Measurements from ENCODE around the gene TRIP10. TPM values are rescaled to one million over a fixed set of nuclear protein-coding genes. Genes with fewer than 3 reads are reported as not detected.

Gene TRIP10
- polyA plus RNA-seq, 1 donor from 2014 or later = 0.76 TPM

- H3K36me3 ChIP-seq (ENCODE audit: insufficient read depth, low read length) = no peaks in the 10 kb centered on the region
- H3K9me3 ChIP-seq (ENCODE audit: low read length) = no peaks in the 10 kb centered on the region
- H3K79me2 ChIP-seq (replicated peaks; ENCODE audit: insufficient read depth, low read length) = no peaks in the 10 kb centered on the region
- H3K9me2 ChIP-seq (ENCODE audit: insufficient read depth, low read length) = no peaks in the 10 kb centered on the region
- no peak for TF ChIP-seq MXI1 (conservative IDR thresholded peaks at IDR 0.05; ENCODE audit: poor library complexity, severe bottlenecking)
- no peak for TF ChIP-seq SMC3 (conservative IDR thresholded peaks at IDR 0.05; ENCODE audit: poor library complexity)
- no peak for TF ChIP-seq POLR2AphosphoS5 (IDR thresholded peaks at IDR 0.05)
- TF ChIP-seq, protein P1, sequence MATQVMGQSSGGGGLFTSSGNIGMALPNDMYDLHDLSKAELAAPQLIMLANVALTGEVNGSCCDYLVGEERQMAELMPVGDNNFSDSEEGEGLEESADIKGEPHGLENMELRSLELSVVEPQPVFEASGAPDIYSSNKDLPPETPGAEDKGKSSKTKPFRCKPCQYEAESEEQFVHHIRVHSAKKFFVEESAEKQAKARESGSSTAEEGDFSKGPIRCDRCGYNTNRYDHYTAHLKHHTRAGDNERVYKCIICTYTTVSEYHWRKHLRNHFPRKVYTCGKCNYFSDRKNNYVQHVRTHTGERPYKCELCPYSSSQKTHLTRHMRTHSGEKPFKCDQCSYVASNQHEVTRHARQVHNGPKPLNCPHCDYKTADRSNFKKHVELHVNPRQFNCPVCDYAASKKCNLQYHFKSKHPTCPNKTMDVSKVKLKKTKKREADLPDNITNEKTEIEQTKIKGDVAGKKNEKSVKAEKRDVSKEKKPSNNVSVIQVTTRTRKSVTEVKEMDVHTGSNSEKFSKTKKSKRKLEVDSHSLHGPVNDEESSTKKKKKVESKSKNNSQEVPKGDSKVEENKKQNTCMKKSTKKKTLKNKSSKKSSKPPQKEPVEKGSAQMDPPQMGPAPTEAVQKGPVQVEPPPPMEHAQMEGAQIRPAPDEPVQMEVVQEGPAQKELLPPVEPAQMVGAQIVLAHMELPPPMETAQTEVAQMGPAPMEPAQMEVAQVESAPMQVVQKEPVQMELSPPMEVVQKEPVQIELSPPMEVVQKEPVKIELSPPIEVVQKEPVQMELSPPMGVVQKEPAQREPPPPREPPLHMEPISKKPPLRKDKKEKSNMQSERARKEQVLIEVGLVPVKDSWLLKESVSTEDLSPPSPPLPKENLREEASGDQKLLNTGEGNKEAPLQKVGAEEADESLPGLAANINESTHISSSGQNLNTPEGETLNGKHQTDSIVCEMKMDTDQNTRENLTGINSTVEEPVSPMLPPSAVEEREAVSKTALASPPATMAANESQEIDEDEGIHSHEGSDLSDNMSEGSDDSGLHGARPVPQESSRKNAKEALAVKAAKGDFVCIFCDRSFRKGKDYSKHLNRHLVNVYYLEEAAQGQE (IDR thresholded peaks at IDR 0.05; ENCODE audit: borderline replicate concordance) = no peak
- no peak for TF ChIP-seq CTCF (IDR thresholded peaks at IDR 0.05; ENCODE audit: poor library complexity, severe bottlenecking)
- no peak for TF ChIP-seq EP300 (conservative IDR thresholded peaks at IDR 0.05; ENCODE audit: poor library complexity, severe bottlenecking)
- TF ChIP-seq EZH2 (IDR thresholded peaks at IDR 0.05; ENCODE audit: borderline replicate concordance, insufficient read depth, low read length, poor library complexity, severe bottlenecking) = no peak
- no peak for TF ChIP-seq TAF1 (IDR thresholded peaks at IDR 0.05; ENCODE audit: low read depth)
- no peaks in the 10 kb centered on the region for H3F3A ChIP-seq (ENCODE audit: insufficient read depth, low read length, poor library complexity, severe bottlenecking)
- no peak overlapping the region for H3K4me2 ChIP-seq (ENCODE audit: low read length)
- no peaks in the 10 kb centered on the region for H4K20me1 ChIP-seq (ENCODE audit: insufficient read depth)
- no peak overlapping the region for H3K27ac ChIP-seq (ENCODE audit: low read length)
- no peak overlapping the region for H3K4me3 ChIP-seq (ENCODE audit: low read length)
- H2AFZ ChIP-seq (ENCODE audit: low read depth, low read length) = no peak overlapping the region
- no peaks in the 10 kb centered on the region for H3K27me3 ChIP-seq (ENCODE audit: insufficient read depth, low read depth, low read length)
- H3K9ac ChIP-seq (ENCODE audit: low read length) = no peak overlapping the region
Observed at GRCh38 chr19:6691342-6691741, 48.1 kb upstream of the TRIP10 start.

DNA sequence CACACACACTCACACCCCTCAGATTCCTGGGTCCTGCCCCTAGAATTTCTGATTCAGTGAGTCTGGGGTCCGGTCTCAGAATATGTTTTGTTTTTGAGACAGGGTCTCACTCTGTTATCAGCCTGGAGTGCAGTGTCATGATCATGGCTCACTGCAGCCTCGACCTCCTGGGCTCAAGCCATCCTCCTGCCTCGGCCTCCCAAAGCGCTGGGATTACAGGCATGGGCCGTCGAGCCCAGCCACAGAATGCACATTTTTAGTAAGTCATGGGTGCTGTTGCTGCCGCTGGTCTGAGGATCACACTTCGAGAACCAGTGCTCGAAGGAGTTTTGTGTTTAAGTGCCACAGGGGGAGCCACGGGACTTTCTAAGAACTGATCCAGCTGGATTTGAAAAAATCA is 47.5 kb upstream of the TRIP10 start:
- Histone ChIP-seq H3K4me3 (ENCODE audit: low read length) (no peak overlapping the region), H3K9ac (ENCODE audit: low read length) (no peak overlapping the region), H3K27me3 (ENCODE audit: insufficient read depth, low read depth, low read length) (no peaks in the 10 kb centered on the region), H3K79me2 (replicated peaks; ENCODE audit: insufficient read depth, low read length) (no peaks in the 10 kb centered on the region), H3K9me2 (ENCODE audit: insufficient read depth, low read length) (no peaks in the 10 kb centered on the region), H3K4me2 (ENCODE audit: low read length) (no peak overlapping the region), H4K20me1 (ENCODE audit: insufficient read depth) (no peaks in the 10 kb centered on the region), H3K27ac (ENCODE audit: low read length) (no peak overlapping the region), H3K36me3 (ENCODE audit: insufficient read depth, low read length) (no peaks in the 10 kb centered on the region), H3K9me3 (ENCODE audit: low read length) (no peaks in the 10 kb centered on the region), H3F3A (ENCODE audit: insufficient read depth, low read length, poor library complexity, severe bottlenecking) (no peaks in the 10 kb centered on the region), H2AFZ (ENCODE audit: low read depth, low read length) (no peak overlapping the region)
- TF ChIP-seq EP300 (conservative IDR thresholded peaks at IDR 0.05; ENCODE audit: poor library complexity, severe bottlenecking) (no peak), EZH2 (IDR thresholded peaks at IDR 0.05; ENCODE audit: borderline replicate concordance, insufficient read depth, low read length, poor library complexity, severe bottlenecking) (no peak), MXI1 (conservative IDR thresholded peaks at IDR 0.05; ENCODE audit: poor library complexity, severe bottlenecking) (no peak), SMC3 (conservative IDR thresholded peaks at IDR 0.05; ENCODE audit: poor library complexity) (no peak)

GRCh38 chr19:6693056-6693471 is 46.4 kb upstream of the TRIP10 start:
- no peak overlapping the region for H3K9ac ChIP-seq (ENCODE audit: low read length)
- no peaks in the 10 kb centered on the region for H3K36me3 ChIP-seq (ENCODE audit: insufficient read depth, low read length)
- no peaks in the 10 kb centered on the region for H3K79me2 ChIP-seq (replicated peaks; ENCODE audit: insufficient read depth, low read length)
- no peak overlapping the region for H3K4me2 ChIP-seq (ENCODE audit: low read length)
- H3K27ac ChIP-seq (ENCODE audit: low read length) = no peak overlapping the region
- no peaks in the 10 kb centered on the region for H3K9me3 ChIP-seq (ENCODE audit: low read length)
- no peak overlapping the region for H2AFZ ChIP-seq (ENCODE audit: low read depth, low read length)
- H3F3A ChIP-seq (ENCODE audit: insufficient read depth, low read length, poor library complexity, severe bottlenecking) = no peaks in the 10 kb centered on the region
- H4K20me1 ChIP-seq (ENCODE audit: insufficient read depth) = no peaks in the 10 kb centered on the region
- TF ChIP-seq EZH2 (IDR thresholded peaks at IDR 0.05; ENCODE audit: borderline replicate concordance, insufficient read depth, low read length, poor library complexity, severe bottlenecking) = no peak
- TF ChIP-seq RAD21 (conservative IDR thresholded peaks at IDR 0.05) = no peak
- TF ChIP-seq, protein P1 (IDR thresholded peaks at IDR 0.05; ENCODE audit: borderline replicate concordance) = no peak
- no peak for TF ChIP-seq TAF1 (IDR thresholded peaks at IDR 0.05; ENCODE audit: low read depth)
- TF ChIP-seq CTCF (IDR thresholded peaks at IDR 0.05; ENCODE audit: poor library complexity, severe bottlenecking) = no peak
- no peak for TF ChIP-seq SMC3 (conservative IDR thresholded peaks at IDR 0.05; ENCODE audit: poor library complexity)
- TF ChIP-seq EP300 (conservative IDR thresholded peaks at IDR 0.05; ENCODE audit: poor library complexity, severe bottlenecking) = no peak
- no peak for TF ChIP-seq MXI1 (conservative IDR thresholded peaks at IDR 0.05; ENCODE audit: poor library complexity, severe bottlenecking)
- TF ChIP-seq POLR2AphosphoS5 (IDR thresholded peaks at IDR 0.05) = no peak
- no peaks in the 10 kb centered on the region for H3K9me2 ChIP-seq (ENCODE audit: insufficient read depth, low read length)
- H3K27me3 ChIP-seq (ENCODE audit: insufficient read depth, low read depth, low read length) = no peaks in the 10 kb centered on the region
- H3K4me3 ChIP-seq (ENCODE audit: low read length) = no peak overlapping the region
